ENCODE measurements around the gene ITGB7. TPM values are rescaled to one million over a fixed set of nuclear protein-coding genes. Genes with fewer than 3 reads are reported as not detected.
A peak's percentile ranks its signal among the peaks of the same experiment; 100 is the strongest.

The ITGB7 gene
- total RNA-seq, 1 experiment from 2014 or later, result 0.98 TPM

- no peaks in the 10 kb centered on the region for H3K9me3 ChIP-seq (ENCODE audit: control insufficient read depth, insufficient read depth, low read depth, low read length)
- intact Hi-C loops (cut with micrococcal nuclease; ENCODE audit: unreplicated experiment) (no loop called here), in situ Hi-C loops (cut with HindIII; ENCODE audit: low pct_unique_long_range_greater_than_20kb, low sequenced_read_pairs) (no loop called here)
- no peaks in the 10 kb centered on the region for H3K27me3 ChIP-seq (ENCODE audit: control insufficient read depth, insufficient read depth, low read length)
- ChIA-PET POLR2A (no interaction called here), CTCF (no interaction called here)
- H3K27ac ChIP-seq (ENCODE audit: low read length), result peak overlapping the region; percentile 75
- TF ChIP-seq POLR2AphosphoS5 (IDR thresholded peaks at IDR 0.05; ENCODE audit: low read depth, low read length), result no peak
- no peak for TF ChIP-seq CTCF (IDR thresholded peaks at IDR 0.05)
- no peak for TF ChIP-seq TCF7L2 (IDR thresholded peaks at IDR 0.05; ENCODE audit: low read depth, low read length)
- no peak for TF ChIP-seq SIN3A (IDR thresholded peaks at IDR 0.05; ENCODE audit: borderline replicate concordance, insufficient read depth, low read depth, low read length)
- TF ChIP-seq REST (IDR thresholded peaks at IDR 0.05; ENCODE audit: insufficient read depth in 1 of 2, low read depth in 2 of 2, low read length in 1 of 2), result no peak
- BruUV-seq (replicated peaks), result no TSS peak
- 0 out of 2 replicates have a peak, but pooled peaks have one; percentile 1 for ATAC-seq
- peaks cover 30% of the 10 kb centered on the region for H3K4me1 ChIP-seq (ENCODE audit: control insufficient read depth, insufficient read depth, low read length)
- H3K4me3 ChIP-seq (ENCODE audit: low read depth in 2 of 2, low read length in 2 of 2), result peak overlapping the region; percentile 65 to 72
- H3K36me3 ChIP-seq (ENCODE audit: control insufficient read depth, insufficient read depth, low read length), result no peaks in the 10 kb centered on the region; the same call in 1 of the 2 replicates
- DNase-seq (ENCODE audit: low read depth, low spot score), result no peak
Observed at GRCh38 chr12:53231671-53231920, 24.5 kb upstream of the ITGB7 start.

GRCh38 chr12:53230108-53230845, 23.2 kb upstream of the ITGB7 start:
- no peak for TF ChIP-seq POLR2AphosphoS5 (IDR thresholded peaks at IDR 0.05; ENCODE audit: low read depth, low read length)
- TF ChIP-seq REST (IDR thresholded peaks at IDR 0.05; ENCODE audit: insufficient read depth in 1 of 2, low read depth in 2 of 2, low read length in 1 of 2), result no peak
- TF ChIP-seq SIN3A (IDR thresholded peaks at IDR 0.05; ENCODE audit: borderline replicate concordance, insufficient read depth, low read depth, low read length), result no peak
- no peak for TF ChIP-seq CTCF (IDR thresholded peaks at IDR 0.05)
- TF ChIP-seq TCF7L2 (IDR thresholded peaks at IDR 0.05; ENCODE audit: low read depth, low read length), result no peak
- Histone ChIP-seq H3K9me3 (ENCODE audit: control insufficient read depth, insufficient read depth, low read depth, low read length) (no peaks in the 10 kb centered on the region), H3K27ac (ENCODE audit: low read length) (no peak overlapping the region; the same call in 1 of the 2 replicates), H3K27me3 (ENCODE audit: control insufficient read depth, insufficient read depth, low read length) (no peaks in the 10 kb centered on the region), H3K4me1 (ENCODE audit: control insufficient read depth, insufficient read depth, low read length) (peaks cover 26% of the 10 kb centered on the region), H3K4me3 (ENCODE audit: low read depth in 2 of 2, low read length in 2 of 2) (no peak overlapping the region), H3K36me3 (ENCODE audit: control insufficient read depth, insufficient read depth, low read length) (no peaks in the 10 kb centered on the region; the same call in 1 of the 2 replicates)
- intact Hi-C loops (cut with micrococcal nuclease; ENCODE audit: unreplicated experiment), result no loop called here
- in situ Hi-C loops (cut with HindIII; ENCODE audit: low pct_unique_long_range_greater_than_20kb, low sequenced_read_pairs), result no loop called here
- ChIA-PET CTCF (no interaction called here), POLR2A (no interaction called here)
- DNase-seq (ENCODE audit: low read depth, low spot score) (no peak), ATAC-seq (no peak)
- BruUV-seq (replicated peaks), result no TSS peak

All from Panc1 (cell line).